Upper lobe of left lung (tissue), 4 donors: ENCODE results near the gene CFAP57.

ENCODE experiments used
- POLR2A ChIP-seq, 4 donors: fragments of 450-650 bp; IDR thresholded peaks; one replicate each; pipeline ENCODE4 v1.5.1; 2016 to 2017; ENCODE audit warnings: antibody characterized with exemption in 4 of 4, mild to moderate bottlenecking in 2 of 4
- POLR2AphosphoS5 ChIP-seq, 2 donors: sonication (generic); formaldehyde crosslinking; IDR thresholded peaks; one replicate each; pipeline ENCODE4 v1.5.1; 2017; ENCODE audit warnings: antibody characterized with exemption in 2 of 2
- TF ChIP-seq, protein P1 (sequence below), 6 experiments: fragments of 450-650 bp in 4 of 6; fragments of 200-600 bp in 2 of 6; sonication (generic) in 2 of 6; IDR thresholded peaks; one replicate each; pipeline ENCODE4 v1.5.1; 2016 to 2019; ENCODE audit warnings: antibody characterized with exemption in 6 of 6

GRCh38 chr1:43272576-43273571, 100.7 kb downstream of the CFAP57 start:
- TF ChIP-seq POLR2A (IDR thresholded peaks at IDR 0.05) = peak in 1 of 4 donors; percentile 4
- TF ChIP-seq POLR2AphosphoS5 (IDR thresholded peaks at IDR 0.05) = no peak
- TF ChIP-seq, protein P1, sequence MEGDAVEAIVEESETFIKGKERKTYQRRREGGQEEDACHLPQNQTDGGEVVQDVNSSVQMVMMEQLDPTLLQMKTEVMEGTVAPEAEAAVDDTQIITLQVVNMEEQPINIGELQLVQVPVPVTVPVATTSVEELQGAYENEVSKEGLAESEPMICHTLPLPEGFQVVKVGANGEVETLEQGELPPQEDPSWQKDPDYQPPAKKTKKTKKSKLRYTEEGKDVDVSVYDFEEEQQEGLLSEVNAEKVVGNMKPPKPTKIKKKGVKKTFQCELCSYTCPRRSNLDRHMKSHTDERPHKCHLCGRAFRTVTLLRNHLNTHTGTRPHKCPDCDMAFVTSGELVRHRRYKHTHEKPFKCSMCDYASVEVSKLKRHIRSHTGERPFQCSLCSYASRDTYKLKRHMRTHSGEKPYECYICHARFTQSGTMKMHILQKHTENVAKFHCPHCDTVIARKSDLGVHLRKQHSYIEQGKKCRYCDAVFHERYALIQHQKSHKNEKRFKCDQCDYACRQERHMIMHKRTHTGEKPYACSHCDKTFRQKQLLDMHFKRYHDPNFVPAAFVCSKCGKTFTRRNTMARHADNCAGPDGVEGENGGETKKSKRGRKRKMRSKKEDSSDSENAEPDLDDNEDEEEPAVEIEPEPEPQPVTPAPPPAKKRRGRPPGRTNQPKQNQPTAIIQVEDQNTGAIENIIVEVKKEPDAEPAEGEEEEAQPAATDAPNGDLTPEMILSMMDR (IDR thresholded peaks at IDR 0.05) = no peak
